ENCODE results near the gene XIRP1.

- TF ChIP-seq CTCF (IDR thresholded peaks at IDR 0.05) (no peak), POLR2A (IDR thresholded peaks at IDR 0.05) (no peak)
Measured at GRCh38 chr3:39166932-39167532, 25.4 kb downstream of the XIRP1 start.

Data from Peyer's patch (tissue), 4 donors.